Spleen (tissue), 3 donors: ENCODE results near the gene ZNG1B.

Source experiments
- POLR2A ChIP-seq, 3 donors: fragments of 450-650 bp; IDR thresholded peaks; one replicate each; pipeline ENCODE4 v1.5.1; 2017; ENCODE audit warnings: antibody characterized with exemption in 3 of 3, mild to moderate bottlenecking in 1 of 3
- POLR2AphosphoS5 ChIP-seq, 3 donors: sonication (generic); formaldehyde crosslinking; IDR thresholded peaks; one replicate each; pipeline ENCODE4 v1.5.1; 2017; ENCODE audit warnings: antibody characterized with exemption in 3 of 3

DNA sequence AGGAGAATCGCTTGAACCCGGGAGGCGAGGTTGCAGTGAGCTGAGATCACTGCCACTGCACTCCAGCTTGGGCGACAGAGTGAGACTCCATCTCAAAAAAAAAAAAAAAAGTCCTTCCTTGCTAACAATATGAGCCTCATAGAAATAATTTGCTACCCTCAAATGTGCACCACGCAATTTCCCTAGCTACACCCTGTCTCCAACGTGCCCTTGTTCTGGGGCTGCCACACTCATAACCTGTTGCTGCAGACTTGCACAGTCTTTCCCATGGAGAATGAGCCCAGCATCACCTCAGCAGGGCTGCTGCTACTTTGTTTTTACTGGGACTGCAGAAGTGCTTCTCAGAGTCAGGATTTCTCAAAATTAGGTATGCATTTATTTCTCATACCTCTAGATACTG lies 46.4 kb upstream of the ZNG1B start:
- TF ChIP-seq POLR2A (IDR thresholded peaks at IDR 0.05), result no peak
- TF ChIP-seq POLR2AphosphoS5 (IDR thresholded peaks at IDR 0.05), result no peak
